Activated CD4-positive, alpha-beta T cell treated with anti-CD3 and anti-CD28 coated beads, Interleukin-2, amount 10 ng/mL, durations not matched to agents 24 days and 14 days (primary cell): Measurements from ENCODE around the gene ANO3. TPM values are rescaled to one million over a fixed set of nuclear protein-coding genes. Genes with fewer than 3 reads are reported as not detected.

Experiments
- DNase-seq: peaks from one replicate; pipeline ENCODE4 v3.0.0; 2022
- H3K27ac Mint-ChIP-seq: one replicate; pipeline ENCODE4 v1.8.0; 2022; ENCODE audit warnings: mild to moderate bottlenecking, mixed read lengths
- H3K27me3 Mint-ChIP-seq: one replicate; pipeline ENCODE4 v1.8.0; 2022; ENCODE audit warnings: mixed read lengths
- H3K36me3 Mint-ChIP-seq: one replicate; pipeline ENCODE4 v1.8.0; 2022; ENCODE audit warnings: low read depth, mild to moderate bottlenecking, mixed read lengths
- H3K4me1 Mint-ChIP-seq: one replicate; pipeline ENCODE4 v1.8.0; 2021; ENCODE audit warnings: mixed read lengths
- H3K4me3 Mint-ChIP-seq: one replicate; pipeline ENCODE4 v1.8.0; 2022; ENCODE audit warnings: mild to moderate bottlenecking, moderate library complexity, mixed read lengths
- H3K9me3 Mint-ChIP-seq: one replicate; pipeline ENCODE4 v1.8.0; 2021; ENCODE audit warnings: mixed read lengths
- intact Hi-C: fragments of 100-400 bp; cut with micrococcal nuclease; formaldehyde crosslinking; loops from one replicate; pipeline ENCODE4 v1.15.1; 2023
- total RNA-seq: library from RNA; stranded (reverse); gene quantifications from 2 replicates; pipeline ENCODE4 v1.2.3, GENCODE V29; 2022

The ANO3 gene
- total RNA-seq, 1 donor from 2014 or later = not detected

GRCh38 chr11:26418386-26418912, 86.5 kb downstream of the ANO3 start:
- no peaks in the 10 kb centered on the region for H3K9me3 Mint-ChIP-seq
- DNase-seq = no peak
- H3K27me3 Mint-ChIP-seq = no peaks in the 10 kb centered on the region
- no peak overlapping the region for H3K4me3 Mint-ChIP-seq
- intact Hi-C loops = no loop called here
- no peak overlapping the region for H3K27ac Mint-ChIP-seq
- no peaks in the 10 kb centered on the region for H3K36me3 Mint-ChIP-seq
- no peaks in the 10 kb centered on the region for H3K4me1 Mint-ChIP-seq

- intact Hi-C loops = no loop called here
- no peaks in the 10 kb centered on the region for H3K4me1 Mint-ChIP-seq
- no peaks in the 10 kb centered on the region for H3K36me3 Mint-ChIP-seq
- H3K4me3 Mint-ChIP-seq = no peak overlapping the region
- no peaks in the 10 kb centered on the region for H3K9me3 Mint-ChIP-seq
- no peak for DNase-seq
- H3K27ac Mint-ChIP-seq = no peak overlapping the region
- H3K27me3 Mint-ChIP-seq = no peaks in the 10 kb centered on the region
Measured at GRCh38 chr11:26420331-26420730, 88.4 kb downstream of the ANO3 start.

DNA sequence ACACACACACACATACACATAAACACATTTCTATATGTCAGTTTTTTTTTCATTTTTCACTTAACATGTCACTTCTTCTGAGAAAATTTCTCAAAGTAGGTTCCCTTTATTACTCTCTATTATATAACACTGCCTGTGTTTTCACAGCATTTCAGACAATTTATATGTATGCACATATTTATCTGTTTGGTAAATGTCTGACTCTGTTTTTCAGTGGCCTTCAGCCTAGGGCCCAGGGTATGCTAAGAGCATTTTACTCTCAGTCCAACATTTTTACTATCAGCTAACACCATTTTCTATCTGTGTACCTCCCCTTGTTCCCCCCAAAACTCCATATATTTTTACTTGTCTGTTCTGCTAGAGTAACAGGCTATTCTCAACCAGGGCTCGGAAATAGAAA, 92.3 kb downstream of the ANO3 start:
- Mint-ChIP-seq H3K36me3 (no peaks in the 10 kb centered on the region), H3K27ac (no peak overlapping the region), H3K4me1 (no peaks in the 10 kb centered on the region), H3K9me3 (peaks cover 4% of the 10 kb centered on the region), H3K4me3 (no peak overlapping the region), H3K27me3 (no peaks in the 10 kb centered on the region)
- intact Hi-C loops = no loop called here
- DNase-seq = no peak

DNA sequence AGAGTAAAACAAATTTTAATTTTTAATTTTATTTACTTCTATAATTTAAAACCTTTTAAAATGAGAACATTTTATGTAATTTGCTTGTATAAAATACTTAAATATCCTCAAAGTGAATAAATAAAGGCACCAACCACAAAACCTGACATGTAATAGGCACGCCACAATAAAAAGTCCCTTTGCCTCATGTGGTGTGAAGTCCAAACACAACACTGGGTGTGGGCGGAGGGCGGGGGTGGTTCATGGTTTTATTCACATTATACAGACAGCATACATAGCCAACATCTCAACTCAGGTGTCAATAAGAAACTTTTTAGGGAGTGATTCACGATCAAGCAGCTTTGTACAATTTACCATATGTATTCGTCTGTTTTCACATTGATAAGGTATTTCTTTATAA, 107.9 kb downstream of the ANO3 start:
- H3K36me3 Mint-ChIP-seq = no peaks in the 10 kb centered on the region
- H3K9me3 Mint-ChIP-seq = peaks cover 6% of the 10 kb centered on the region
- H3K27me3 Mint-ChIP-seq = no peaks in the 10 kb centered on the region
- no peaks in the 10 kb centered on the region for H3K4me1 Mint-ChIP-seq
- no peak for DNase-seq
- intact Hi-C loops = no loop called here
- no peak overlapping the region for H3K4me3 Mint-ChIP-seq
- H3K27ac Mint-ChIP-seq = no peak overlapping the region

DNA sequence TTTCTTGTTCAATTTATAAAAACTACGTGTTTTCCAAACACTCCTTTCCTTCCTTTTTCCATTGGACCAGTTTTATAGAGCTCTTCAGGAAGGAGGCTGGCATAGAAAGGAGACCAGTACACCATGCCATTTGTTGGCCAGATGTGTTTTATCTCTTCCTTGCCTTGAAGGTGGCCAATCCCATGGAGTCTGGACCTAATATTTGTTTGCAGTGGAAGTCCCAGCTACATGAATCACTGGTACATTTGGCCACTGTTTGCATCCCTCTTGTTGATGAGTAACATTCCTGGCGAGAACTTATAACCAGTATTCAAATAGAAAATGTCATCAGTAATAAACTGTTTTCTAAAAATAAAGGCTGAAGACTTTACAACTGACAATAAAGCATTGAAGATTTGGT, 110.2 kb downstream of the ANO3 start:
- Mint-ChIP-seq H3K27ac (no peak overlapping the region), H3K36me3 (no peaks in the 10 kb centered on the region), H3K9me3 (peaks cover 6% of the 10 kb centered on the region), H3K4me3 (no peak overlapping the region), H3K4me1 (no peaks in the 10 kb centered on the region), H3K27me3 (no peaks in the 10 kb centered on the region)
- DNase-seq = no peak
- intact Hi-C loops = no loop called here

DNA sequence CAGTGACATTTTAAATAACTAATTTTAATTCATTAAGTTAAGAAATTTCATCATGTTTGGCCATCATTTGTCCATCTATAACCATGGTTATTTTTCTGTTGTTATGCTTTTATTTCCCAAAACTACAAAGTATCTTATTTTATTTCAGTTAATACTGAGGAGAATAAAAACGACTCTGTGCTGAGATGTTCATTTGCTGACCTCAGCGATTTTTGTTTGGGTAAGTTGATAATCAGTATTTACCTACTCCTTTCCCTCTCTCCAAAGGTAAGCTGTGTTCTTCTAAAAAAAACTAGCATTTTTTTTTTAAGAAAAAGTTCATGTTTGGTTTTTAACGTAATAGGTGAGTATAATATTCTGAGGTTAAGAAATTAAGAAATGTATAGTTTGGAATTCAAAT, 111.7 kb downstream of the ANO3 start:
- intact Hi-C loops = no loop called here
- Mint-ChIP-seq H3K4me1 (no peaks in the 10 kb centered on the region), H3K36me3 (no peaks in the 10 kb centered on the region), H3K4me3 (no peak overlapping the region), H3K9me3 (peaks cover 6% of the 10 kb centered on the region), H3K27ac (no peak overlapping the region), H3K27me3 (no peaks in the 10 kb centered on the region)
- DNase-seq = no peak

DNA sequence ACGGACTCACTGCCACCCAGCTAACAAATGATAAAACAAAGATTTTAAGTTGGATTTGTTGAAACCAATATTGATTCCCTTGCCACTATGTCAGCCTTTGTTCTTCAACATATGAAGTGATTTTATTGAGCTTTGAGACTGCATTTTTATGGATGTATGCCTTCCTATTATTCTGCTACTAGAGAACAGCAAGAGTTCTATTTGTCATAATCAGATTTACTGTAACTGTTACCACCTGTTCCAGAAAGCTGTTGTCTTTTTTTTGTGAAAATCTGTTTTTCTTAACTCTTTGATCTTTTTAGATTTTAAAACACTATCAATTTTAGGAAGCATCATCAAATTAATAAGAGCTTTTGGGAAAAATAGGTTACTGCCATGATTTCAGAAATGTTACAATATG, 125.7 kb downstream of the ANO3 start:
- Mint-ChIP-seq H3K27me3 (no peaks in the 10 kb centered on the region), H3K27ac (no peak overlapping the region), H3K4me3 (no peak overlapping the region), H3K9me3 (peaks cover 3% of the 10 kb centered on the region), H3K36me3 (no peaks in the 10 kb centered on the region), H3K4me1 (no peaks in the 10 kb centered on the region)
- DNase-seq = no peak
- intact Hi-C loops = no loop called here

GRCh38 chr11:26465274-26465673, 133.3 kb downstream of the ANO3 start:
- no peak for DNase-seq
- H3K4me1 Mint-ChIP-seq = no peaks in the 10 kb centered on the region
- no peak overlapping the region for H3K27ac Mint-ChIP-seq
- H3K36me3 Mint-ChIP-seq = no peaks in the 10 kb centered on the region
- H3K9me3 Mint-ChIP-seq = no peaks in the 10 kb centered on the region
- no peaks in the 10 kb centered on the region for H3K27me3 Mint-ChIP-seq
- no peak overlapping the region for H3K4me3 Mint-ChIP-seq
- intact Hi-C loops = no loop called here

GRCh38 chr11:26467506-26467905, 135.6 kb downstream of the ANO3 start:
- H3K36me3 Mint-ChIP-seq = no peaks in the 10 kb centered on the region

GRCh38 chr11:26470992-26471391, 139.1 kb downstream of the ANO3 start:
- intact Hi-C loops = no loop called here
- H3K27me3 Mint-ChIP-seq = no peaks in the 10 kb centered on the region
- H3K4me1 Mint-ChIP-seq = no peaks in the 10 kb centered on the region
- no peak for DNase-seq
- no peaks in the 10 kb centered on the region for H3K36me3 Mint-ChIP-seq
- no peak overlapping the region for H3K4me3 Mint-ChIP-seq
- H3K9me3 Mint-ChIP-seq = no peaks in the 10 kb centered on the region
- H3K27ac Mint-ChIP-seq = no peak overlapping the region

More at GRCh38 chr11:26467506-26467905, 135.6 kb downstream of the ANO3 start:
- Mint-ChIP-seq H3K4me3 (no peak overlapping the region), H3K4me1 (no peaks in the 10 kb centered on the region), H3K27me3 (no peaks in the 10 kb centered on the region), H3K27ac (no peak overlapping the region), H3K9me3 (no peaks in the 10 kb centered on the region)
- intact Hi-C loops = no loop called here
- no peak for DNase-seq

DNA sequence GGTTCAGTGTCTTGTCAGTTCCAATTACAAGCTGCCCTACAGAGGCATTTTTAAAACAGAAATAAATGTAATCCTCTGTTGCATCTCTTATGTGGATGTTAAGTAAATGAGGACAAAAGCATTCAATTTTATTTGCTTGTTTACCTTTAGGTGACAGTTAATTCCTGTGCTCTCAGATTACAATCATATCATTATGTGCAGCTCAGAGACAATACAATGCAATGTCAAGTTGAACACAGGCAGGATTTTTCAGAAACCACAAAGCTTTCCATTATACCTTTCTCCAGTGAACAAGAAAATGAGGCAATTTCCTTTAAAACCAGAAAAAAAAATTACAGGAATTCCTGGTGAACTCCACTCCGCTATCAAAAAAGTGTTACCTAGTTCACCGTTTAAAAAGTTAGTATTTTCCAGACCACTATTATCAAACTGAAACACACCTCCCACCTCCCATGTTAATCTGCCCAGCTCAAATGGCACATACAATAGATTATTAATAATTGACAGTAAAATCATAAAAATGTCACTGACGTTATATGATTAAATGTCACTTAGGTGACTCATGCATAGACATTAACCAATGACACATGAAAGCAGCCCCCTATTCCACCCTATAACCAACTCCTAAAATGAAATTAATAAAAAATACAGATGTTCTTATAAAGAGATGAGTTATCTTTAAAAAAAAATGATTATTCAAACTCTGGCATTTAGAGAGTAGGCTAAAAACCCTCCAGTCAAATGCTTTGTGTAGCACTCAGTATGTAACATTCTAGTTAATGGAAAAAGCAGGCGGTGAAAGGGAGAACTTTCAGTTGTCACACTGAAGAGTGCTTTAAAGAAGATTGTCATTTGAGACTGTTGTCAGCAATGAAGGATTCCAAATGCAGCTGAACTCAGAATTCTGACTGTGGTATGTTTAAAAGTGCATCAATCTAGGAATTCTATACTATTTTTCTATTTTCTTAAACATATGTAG, 141.6 kb downstream of the ANO3 start:
- Mint-ChIP-seq H3K27ac (no peak overlapping the region), H3K36me3 (no peaks in the 10 kb centered on the region), H3K9me3 (no peaks in the 10 kb centered on the region), H3K4me3 (no peak overlapping the region), H3K4me1 (no peaks in the 10 kb centered on the region), H3K27me3 (no peaks in the 10 kb centered on the region)
- intact Hi-C loops = no loop called here
- no peak for DNase-seq

DNA sequence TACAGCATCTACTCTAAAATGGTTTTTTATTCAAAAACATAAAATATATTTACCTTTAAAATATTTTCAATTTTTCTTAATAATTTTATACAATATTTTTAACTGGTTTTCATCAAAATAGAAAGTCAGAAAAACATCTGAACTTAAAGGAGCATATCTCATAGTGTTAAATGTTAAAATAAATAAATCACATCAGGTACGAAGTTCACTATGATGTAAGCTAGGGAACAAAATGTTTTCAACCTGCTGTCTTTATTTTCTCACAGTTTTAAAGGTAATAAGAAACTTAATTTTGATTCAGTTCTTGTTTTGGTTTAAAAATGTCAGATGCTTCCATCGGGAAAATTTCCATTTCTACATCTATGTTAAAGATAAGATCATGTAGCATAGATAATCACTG, 142.5 kb downstream of the ANO3 start:
- Mint-ChIP-seq H3K4me3 (no peak overlapping the region), H3K4me1 (no peaks in the 10 kb centered on the region), H3K36me3 (no peaks in the 10 kb centered on the region), H3K9me3 (no peaks in the 10 kb centered on the region), H3K27me3 (no peaks in the 10 kb centered on the region), H3K27ac (no peak overlapping the region)
- intact Hi-C loops = no loop called here
- DNase-seq = no peak

DNA sequence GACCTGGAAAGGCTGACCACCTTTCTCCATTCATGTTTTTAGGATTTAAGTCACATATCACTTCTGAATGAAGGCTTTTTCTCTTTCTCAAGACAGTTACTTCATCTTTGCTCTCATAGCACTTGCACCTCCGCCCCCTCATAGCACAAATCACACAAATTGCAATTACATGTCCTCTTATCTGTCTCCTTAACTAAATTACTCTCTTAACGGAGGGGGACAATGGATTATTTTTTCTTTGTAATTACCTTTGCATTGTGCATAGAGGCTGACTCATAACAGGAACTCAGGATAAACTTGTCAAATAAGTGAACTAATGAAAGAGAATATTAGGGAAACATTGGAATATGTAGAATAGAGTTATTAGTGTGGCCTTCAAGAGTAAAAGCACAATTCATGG, 145.5 kb downstream of the ANO3 start:
- H3K4me3 Mint-ChIP-seq = no peak overlapping the region
- intact Hi-C loops = no loop called here
- H3K9me3 Mint-ChIP-seq = no peaks in the 10 kb centered on the region
- H3K4me1 Mint-ChIP-seq = no peaks in the 10 kb centered on the region
- no peaks in the 10 kb centered on the region for H3K36me3 Mint-ChIP-seq
- H3K27me3 Mint-ChIP-seq = no peaks in the 10 kb centered on the region
- no peak for DNase-seq
- H3K27ac Mint-ChIP-seq = no peak overlapping the region

DNA sequence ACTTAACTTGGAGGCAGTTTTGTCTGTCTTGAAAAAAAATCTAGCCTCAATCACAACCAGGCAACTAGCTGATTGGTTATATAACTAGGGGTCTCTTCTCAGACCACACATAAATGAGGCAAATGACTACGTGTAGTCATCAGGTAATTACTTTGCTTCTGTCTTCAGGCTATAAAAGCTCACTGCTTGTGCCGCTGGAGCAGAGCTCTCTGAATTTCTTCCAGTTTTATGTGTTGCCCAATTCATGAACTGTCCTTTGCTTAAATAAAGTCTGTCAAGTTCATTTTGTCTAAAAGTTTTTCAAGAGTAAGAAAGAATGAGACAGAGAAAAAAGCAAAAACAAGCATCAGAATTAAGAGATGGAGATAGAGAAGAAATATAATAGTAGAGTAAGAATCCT, 146.8 kb downstream of the ANO3 start:
- Mint-ChIP-seq H3K9me3 (peaks cover 3% of the 10 kb centered on the region), H3K4me1 (no peaks in the 10 kb centered on the region), H3K36me3 (no peaks in the 10 kb centered on the region), H3K4me3 (no peak overlapping the region), H3K27ac (no peak overlapping the region), H3K27me3 (no peaks in the 10 kb centered on the region)
- DNase-seq = no peak
- intact Hi-C loops = no loop called here
